ENCODE measurements around the gene RAP1GDS1.

- TF ChIP-seq CTCF (conservative IDR thresholded peaks at IDR 0.05) (no peak), EZH2 (IDR thresholded peaks at IDR 0.05; ENCODE audit: low read depth) (no peak)
Measured at GRCh38 chr4:98226396-98226795, 34.8 kb upstream of the RAP1GDS1 start.

All from PC-9 (cell line).